CMK (cell line): ENCODE results near the gene ENTPD8.
"Not testable (repeated sequence)": the region's sequence is repeated elsewhere in the genome, so short reads cannot be mapped to it uniquely, and the experiment has no call there.

ENCODE experiments used
- DNase-seq: peaks from one replicate; pipeline ENCODE4 v3.0.0-alpha.2; 2010; ENCODE audit warnings: low read depth

The ENTPD8 gene

DNA sequence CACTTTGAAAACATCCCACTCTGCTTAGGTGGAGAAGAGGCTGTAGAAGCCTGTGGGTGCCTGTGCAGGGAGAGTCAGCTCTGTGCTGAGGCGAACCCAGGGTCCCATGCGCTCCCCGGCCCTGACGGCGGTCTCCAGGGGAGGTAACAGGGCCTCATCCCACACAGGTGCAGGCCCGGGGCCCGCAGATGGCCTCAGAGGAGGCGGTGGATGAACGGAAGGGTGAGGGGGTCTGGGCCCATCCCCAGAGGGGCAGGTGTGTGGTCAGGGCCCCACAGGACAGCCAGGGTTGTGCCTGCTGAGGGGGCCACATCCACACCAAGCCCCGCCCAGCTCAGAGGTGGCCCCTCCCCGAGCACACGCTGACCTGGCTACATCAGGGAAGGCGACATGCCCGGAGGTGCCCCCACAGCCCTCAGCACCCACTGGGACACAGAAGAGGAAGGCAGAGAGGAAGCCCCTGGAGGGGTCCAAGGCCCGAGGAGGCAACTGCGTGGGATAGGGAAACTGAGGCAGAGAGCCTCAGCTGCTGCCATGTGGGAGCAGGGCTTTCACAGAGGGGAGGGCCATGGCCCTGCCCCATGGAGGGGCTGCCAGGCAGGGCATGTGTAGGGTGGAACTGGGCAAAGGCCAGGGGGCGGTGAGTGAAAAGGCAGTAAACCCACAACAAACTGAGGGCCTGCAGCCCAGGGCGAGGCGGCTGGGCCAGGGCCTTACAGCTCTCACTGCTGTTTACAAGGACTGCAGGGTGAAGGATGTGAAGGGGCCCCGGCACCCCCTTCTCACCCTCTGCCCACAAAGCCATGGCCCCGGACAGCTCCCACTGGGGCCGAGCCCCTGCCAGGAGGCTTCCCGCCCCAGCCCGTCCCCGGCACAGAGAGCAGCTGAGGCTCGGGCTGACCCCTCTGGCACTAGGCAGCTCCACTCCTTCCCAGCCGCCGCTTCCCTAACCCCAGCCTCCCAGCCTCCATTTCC lies 47.7 kb downstream of the ENTPD8 start:
- no peak for DNase-seq

DNA sequence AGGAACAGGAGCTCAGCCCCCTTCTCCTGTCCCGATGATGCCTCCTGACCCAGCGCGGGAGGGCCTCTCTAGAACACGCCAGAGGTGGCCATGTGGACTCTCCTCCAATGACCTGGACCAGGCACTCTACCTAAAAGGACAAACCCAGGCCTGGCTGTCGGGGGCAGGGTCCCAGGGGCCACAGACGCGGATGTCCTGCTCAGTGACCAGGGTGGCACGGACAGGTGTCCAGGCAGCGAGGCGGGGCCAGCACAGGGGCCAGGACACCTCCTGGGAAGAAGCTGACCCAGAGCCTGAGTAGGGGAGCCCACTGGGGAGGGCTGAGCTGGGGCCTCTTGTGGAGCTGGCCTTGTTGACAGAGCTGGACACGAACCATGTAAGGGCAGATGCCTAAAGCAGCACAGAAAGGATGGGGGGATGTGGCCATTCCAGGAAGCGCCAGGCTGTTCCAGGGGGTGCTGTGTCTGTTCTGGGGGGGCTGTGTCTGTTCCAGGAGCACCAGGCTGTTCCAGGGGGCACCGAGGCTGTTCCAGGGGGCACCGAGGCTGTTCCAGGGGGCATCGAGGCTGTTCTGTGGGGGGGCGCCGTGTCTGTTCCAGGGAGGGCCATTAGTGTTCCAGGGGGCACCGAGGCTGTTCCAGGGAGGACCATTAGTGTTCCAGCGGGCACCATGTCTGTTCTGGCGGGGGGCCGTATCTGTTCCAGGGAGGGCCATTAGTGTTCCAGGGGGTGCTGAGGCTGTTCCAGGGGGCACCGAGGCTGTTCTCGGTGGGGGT lies 48.7 kb downstream of the ENTPD8 start:
- no peak for DNase-seq

DNA sequence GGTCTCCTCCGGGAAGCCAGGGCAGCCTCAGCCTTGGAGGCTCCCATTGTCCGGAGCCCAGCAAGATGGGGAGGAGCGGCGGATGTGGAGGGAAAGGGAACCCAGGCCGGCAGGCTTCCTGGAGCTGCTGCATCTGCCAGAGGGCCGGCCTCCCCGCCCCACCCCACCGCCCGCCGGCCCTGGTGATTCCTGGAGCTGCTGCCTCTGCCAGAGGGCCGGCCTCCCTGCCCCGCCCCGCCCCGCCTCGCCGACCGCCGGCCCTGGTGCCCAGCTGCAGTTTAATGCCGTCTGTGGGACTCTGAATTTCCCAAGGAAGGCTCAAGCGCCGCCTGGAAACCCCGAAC lies 49.8 kb downstream of the ENTPD8 start:
- DNase-seq = no peak

DNA sequence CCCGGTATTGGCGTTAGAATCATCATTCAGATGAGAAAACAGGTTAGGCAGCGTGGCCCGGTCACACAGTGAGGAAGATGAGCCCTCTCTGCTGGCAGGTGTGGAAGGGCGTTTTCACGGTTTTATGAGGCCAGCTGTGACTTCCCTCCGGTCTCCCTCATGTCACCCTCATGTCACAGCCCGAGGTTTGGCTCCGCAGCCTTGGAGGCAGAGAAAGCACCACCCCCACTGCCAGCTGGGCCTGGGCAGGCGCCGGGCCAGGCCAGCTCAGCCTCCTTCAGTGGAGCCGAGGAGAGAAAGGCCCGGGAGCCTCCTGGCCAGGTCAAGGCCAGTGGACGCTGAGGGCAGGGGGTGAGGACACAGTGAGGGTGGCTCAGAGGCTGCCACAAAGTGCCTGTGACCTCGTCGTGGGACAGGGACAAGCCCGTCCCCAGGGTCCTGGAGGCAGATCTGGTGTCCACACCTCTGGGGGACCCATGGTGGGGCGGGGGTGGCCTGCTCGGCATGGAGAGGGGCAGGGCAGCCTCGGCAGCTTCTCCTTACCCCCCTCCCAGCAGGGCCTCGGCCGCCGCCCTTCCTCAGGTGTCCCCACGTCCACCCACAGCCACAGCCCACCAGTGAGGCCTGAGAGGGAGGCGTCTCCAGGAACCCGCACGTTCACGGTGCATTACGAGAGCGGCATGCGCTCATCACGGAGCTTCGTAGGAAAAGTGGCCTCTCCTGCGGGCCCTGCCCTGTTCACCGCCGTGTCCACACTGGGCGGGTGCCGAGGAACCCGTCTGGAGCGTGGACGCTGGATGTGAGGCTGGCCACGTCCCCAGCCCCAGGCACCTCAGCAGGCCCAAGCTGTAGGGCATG lies 50.4 kb downstream of the ENTPD8 start:
- DNase-seq = no peak

DNA sequence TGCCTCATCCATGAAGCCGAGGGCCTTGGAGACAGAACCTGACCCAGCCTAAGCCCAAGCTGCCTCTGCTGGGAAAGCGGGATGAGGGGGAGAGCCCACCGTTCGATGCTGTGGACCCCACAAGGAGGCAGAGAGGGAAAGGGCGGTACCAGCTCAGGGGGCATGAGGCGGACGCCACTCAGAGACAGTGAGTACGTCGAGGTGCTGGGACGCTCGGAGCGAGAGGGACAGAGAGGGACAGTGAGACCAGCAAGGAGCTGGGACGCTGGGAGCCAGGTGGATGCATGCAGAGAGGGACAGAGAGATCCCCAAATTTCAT lies 51.8 kb downstream of the ENTPD8 start:
- no peak for DNase-seq

DNA sequence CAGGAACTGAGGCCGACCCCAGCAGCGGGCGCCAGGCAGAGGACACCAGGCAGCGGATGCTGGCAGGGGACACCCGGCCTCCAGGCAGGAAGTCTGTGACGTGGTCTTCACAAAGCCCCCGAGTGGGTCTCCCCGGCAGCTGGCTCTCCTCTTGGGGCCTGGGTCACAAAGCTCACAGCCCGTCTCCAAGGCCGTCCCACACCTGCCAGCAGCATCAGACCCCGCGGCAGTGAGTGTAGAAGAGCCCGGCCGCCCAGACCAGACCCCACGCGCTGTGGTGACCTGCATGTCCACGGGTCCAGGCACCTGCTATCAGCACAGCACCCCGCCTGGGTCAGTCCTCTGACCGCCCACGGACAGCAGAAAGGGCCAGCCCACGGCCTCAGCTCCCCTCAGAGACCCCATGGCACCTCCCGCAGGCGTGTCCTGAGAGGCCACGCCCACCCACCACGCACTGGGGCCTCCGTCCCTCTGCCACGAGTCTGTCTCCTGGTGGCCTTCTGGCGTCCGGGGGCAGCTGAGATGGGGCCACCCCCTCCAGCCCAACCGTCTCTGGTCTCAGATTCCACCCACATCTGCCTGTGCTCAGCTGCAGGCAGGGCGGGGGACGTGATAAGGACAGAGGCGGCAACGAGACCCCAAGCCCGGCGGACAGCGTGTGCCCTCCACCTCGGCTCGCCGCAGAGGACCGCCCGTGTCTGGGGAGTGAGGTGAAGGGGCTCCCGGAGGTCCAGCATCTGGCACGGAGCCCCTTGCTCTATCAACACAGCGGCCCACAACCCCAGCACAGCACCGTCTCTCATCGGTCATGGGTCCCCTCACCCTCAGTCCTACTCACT lies 52.3 kb downstream of the ENTPD8 start:
- DNase-seq = no peak

DNA sequence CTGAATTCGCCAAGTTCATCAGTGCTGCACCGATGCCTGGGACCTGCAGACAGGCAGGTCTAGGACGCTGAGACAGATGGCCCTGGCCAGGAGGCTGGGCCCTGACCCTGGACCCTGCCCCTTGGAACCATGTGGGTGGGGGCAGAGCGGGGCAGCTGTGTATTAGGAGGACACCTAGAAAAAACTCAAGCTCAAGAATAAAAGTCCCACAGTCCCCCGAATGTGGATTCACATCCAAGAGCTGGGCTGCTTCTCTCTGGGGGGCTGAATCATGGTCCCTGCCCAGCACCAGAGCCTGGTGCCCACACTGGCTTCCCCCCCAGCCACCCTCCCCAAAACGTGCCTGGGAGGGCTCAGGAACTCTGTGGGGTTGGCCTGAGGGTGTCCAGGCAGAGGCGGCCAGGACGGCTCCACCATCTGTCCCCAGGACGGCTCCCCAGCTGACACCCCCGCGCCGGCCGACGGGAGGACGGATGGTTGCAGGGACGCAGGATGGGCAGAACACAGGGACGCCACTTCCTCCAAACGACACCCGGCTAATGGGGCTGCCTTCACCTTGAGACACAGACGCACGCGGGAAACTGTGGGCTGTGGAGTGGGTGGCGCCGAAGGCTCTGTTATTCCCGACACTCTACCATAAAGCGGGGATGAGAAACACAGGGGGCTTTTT lies 53.1 kb downstream of the ENTPD8 start:
- no peak for DNase-seq

DNA sequence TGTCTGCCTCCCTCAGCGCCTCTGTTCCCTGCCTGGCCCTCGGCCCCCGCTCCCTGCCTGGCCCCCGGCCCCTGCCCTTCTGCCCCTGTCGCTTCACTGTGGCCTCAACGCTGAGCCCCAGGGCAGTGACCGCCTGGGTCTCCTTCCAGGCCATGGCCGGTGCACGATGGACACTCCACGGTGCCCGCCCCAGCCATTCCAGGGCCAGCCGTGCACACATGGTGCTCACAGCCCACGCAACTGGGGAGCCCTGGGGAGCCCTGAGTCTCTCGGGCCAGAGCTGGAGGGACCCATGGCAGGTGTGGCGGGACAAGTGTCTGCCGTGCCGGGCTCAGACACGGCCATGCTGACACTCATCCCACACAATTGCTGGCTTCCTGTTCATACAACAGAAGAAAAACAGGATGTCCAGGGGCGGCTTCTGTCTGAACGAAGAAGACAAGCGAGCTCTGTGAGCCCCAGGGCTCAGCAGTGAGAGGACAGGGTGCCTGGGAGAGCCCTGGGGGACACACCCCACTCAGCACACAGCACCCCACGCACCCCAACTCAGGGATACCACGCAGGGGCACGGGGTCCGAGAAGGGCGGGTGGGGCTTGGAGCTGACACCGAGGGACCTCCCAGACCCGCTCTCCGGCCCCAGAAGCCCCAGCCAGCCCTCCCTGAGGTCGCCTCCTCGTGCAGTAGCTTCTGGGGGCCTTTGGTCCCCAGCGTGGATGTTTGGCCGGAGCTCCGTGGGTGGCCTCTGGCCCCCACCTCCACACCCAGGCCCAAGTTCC lies 53.9 kb downstream of the ENTPD8 start:
- no peak for DNase-seq

DNA sequence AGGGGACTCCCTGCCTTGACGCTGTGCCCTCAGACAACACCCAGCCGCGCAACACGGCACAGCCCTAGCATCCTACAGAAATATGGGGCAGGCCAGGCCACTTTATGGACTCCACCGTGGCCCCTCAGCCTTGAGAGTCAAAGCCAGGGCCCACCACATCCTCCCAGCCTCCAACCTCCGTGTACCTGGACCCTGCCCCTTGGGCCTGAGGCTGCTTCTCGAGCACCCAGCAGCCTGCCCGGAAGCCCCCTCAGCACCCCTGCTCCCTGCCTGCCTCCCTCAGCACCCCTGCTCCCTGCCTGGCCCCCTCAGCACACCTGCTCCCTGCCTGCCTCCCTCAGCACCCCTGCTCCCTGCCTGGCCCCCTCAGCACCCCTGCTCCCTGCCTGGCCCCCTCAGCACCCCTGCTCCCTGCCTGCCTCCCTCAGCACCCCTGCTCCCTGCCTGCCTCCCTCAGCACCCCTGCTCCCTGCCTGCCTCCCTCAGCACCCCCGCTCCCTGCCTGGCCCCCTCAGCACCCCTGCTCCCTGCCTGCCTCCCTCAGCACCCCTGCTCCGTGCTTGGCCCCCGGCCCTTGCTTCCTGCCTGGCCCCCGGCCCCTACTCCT lies 54.5 kb downstream of the ENTPD8 start:
- not testable (repeated sequence) for DNase-seq

DNA sequence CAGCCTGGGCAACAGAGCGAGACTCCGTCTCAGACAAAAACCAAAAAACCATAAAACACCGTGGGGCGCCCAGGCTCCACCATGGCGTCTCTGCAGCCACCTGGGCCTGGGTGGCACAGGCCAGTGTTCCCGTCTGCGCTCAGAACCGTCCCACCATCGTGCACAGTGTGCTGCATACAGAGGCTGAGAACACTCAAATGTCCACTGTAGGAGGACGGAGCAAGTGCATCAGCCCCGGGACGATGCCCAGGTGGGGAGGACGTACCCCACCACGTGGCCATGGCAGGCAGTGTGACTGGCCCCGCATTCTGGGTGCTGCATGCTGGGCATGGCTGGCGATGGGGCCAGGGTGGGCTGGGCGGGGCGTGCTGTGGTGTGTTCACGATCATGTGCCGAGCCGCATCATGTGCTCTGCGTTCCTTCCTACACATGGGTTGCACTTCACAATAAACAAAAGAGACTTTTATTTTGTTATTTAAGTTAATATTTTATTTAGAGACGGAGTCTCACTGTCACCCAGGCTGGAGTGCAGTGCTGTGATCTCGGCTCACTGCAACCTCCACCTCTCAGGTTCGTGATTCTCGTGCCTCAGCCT lies 56.0 kb downstream of the ENTPD8 start:
- DNase-seq = no peak
